Ovary (tissue), 9 donors: ENCODE results near the gene PTPRG. TPM values are rescaled to one million over a fixed set of nuclear protein-coding genes. Genes with fewer than 3 reads are reported as not detected.

Experiments
- DNase-seq, 5 donors: peaks; one replicate each; pipeline ENCODE4 v3.0.0-alpha.2; 2019 to 2020
- H3K27ac ChIP-seq, 2 donors: fragments of 200-600 bp; one replicate each; pipeline versions ENCODE4 v1.5.1 to v1.8.0; 2019 to 2022
- H3K27me3 ChIP-seq: fragments of 200-600 bp; one replicate; pipeline ENCODE4 v1.8.0; 2022
- H3K36me3 ChIP-seq: fragments of 200-600 bp; sonication (generic); one replicate; pipeline ENCODE4 v1.5.1; 2019
- H3K4me1 ChIP-seq: one replicate; pipeline ENCODE4 v1.8.1; 2013; ENCODE audit warnings: mild to moderate bottlenecking, moderate library complexity; ENCODE audit not compliant: insufficient read depth
- H3K4me3 ChIP-seq: fragments of 200-600 bp; sonication (generic); one replicate; pipeline ENCODE4 v1.5.1; 2017
- H3K9me3 ChIP-seq, 2 donors: fragments of 200-600 bp in 1 of 2; sonication (generic) in 1 of 2; one replicate each; pipeline versions ENCODE4 v1.5.1 to v1.8.1; 2013 to 2019; ENCODE audit warnings: mild to moderate bottlenecking in 1 of 2, moderate library complexity in 1 of 2
- CTCF ChIP-seq, 3 donors: fragments of 450-650 bp in 2 of 3; fragments of 200-600 bp in 1 of 3; IDR thresholded peaks; one replicate each; pipeline versions ENCODE4 v1.5.1 to v1.8.0; 2016 to 2022; ENCODE audit warnings: antibody characterized with exemption in 3 of 3, mild to moderate bottlenecking in 1 of 3
- EP300 ChIP-seq: sonication (generic); formaldehyde crosslinking; IDR thresholded peaks from one replicate; pipeline ENCODE4 v1.6.1; 2017; ENCODE audit warnings: antibody characterized with exemption
- POLR2A ChIP-seq: fragments of 450-650 bp; IDR thresholded peaks from one replicate; pipeline ENCODE4 v1.6.1; 2017; ENCODE audit warnings: antibody characterized with exemption, mild to moderate bottlenecking, moderate library complexity
- WGBS, 3 donors: extraction: QIAGEN DNeasy Blood & Tissue Kit in 1 of 3; methylation state at CpG; one replicate each; pipeline versions ENCODE4 v1.1.5 to v1.1.7; 2013 to 2017; 5-methylcytosine and 5-hydroxymethylcytosine counted together
- intact Hi-C, 4 donors: fragments of 100-400 bp; cut with DNase I; formaldehyde crosslinking; loops; one replicate each; pipeline versions ENCODE4 v1.11.0 to v1.15.1; 2022 to 2023
- polyA plus RNA-seq, 2 donors: library from polyadenylated mRNA; stranded (reverse); fragments of 200-250 nt in 1 of 2; fragments of 350-450 nt in 1 of 2; fragmentation: Illumina TruSeq in 1 of 2; extraction: RNeasy Lipid Tissue Mini Kit (QIAGEN cat#74804) in 1 of 2; gene quantifications; one replicate each; pipeline ENCODE4 v1.2.3, GENCODE V29; 2013 to 2014
- total RNA-seq, 7 donors: library from RNA; depleted of rRNA in 2 of 7; stranded (reverse); fragments of >200 nt in 2 of 7; fragmentation: NEBNext Ultra II Directional in 3 of 7; extraction: Animal tissue kit (Norgen Biotek cat#: 25700) in 3 of 7; gene quantifications; one replicate each; pipeline versions ENCODE4 v1.1.0 to v1.2.4, GENCODE V29; 2016 to 2023
- donor health status: DM: no; HTN: no; CAD: no; lungs with moderate emphysema.
- donor health status: DM: no; HTN: no; CAD: no.
- donor health status: Bipolar disorder and iron deficiency.
- donor health status: DM: yes; HTN: yes; CAD: no.
- donor health status: DM: no; HTN: no; CAD: no.
- donor health status: DM: yes; HTN: yes; CAD: no.

Gene PTPRG
- total and polyA plus RNA-seq, 9 donors = 18.2 to 87.9 (median 47.7) TPM

DNA sequence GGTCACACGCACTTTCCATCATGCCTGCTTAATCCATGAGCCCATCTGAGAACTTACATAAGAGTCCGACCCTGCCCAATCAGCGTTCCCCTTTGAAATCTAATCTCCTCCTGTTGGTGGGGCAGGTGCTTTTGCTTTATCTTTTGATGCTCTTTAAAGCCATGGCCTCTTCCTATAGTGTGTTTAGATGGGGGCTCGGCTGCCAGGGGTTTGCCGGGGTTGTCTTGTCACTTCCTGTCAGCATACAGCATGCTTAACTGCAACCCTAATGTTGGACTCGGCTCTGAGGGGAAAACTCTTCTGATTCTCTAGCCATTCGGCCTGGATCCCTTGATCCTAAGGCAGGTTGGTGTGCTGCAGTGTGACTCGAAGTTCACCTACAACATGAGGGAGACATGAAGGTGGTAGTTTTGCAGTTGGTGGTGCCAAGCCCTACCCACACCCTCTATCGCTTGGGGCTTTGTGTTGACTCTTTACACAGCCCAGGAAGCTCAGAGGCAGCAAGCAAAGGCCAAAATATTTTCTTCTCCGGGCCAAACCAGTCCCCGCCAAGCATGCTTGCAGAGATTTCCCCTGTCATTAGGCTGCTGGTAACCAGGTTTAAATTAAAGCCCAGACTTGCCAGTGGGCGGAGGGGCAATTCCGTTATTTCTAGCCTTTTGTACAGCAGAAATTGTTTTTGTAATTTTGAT lies 593.2 kb downstream of the PTPRG start:
- intact Hi-C loops = no loop called here
- Histone ChIP-seq H3K27ac (no peak overlapping the region), H3K27me3 (no peaks in the 10 kb centered on the region), H3K9me3 (no peaks in the 10 kb centered on the region), H3K4me1 (peaks cover 12% of the 10 kb centered on the region), H3K4me3 (no peak overlapping the region), H3K36me3 (no peaks in the 10 kb centered on the region)
- TF ChIP-seq CTCF (IDR thresholded peaks at IDR 0.05) (no peak), POLR2A (no peak), EP300 (no peak)
- WGBS, 3 donors = 85 to 93% (median 86%) methylated on average over 13 of the region's 13 CpGs
- DNase-seq = no peak

- no peaks in the 10 kb centered on the region for H3K27me3 ChIP-seq
- intact Hi-C loops = no loop called here
- H3K36me3 ChIP-seq = no peaks in the 10 kb centered on the region
- DNase-seq = peak in 1 of 5 donors; percentile 24
- WGBS, 3 donors = 25 to 36% (median 28%) methylated on average over 4 of the region's 4 CpGs
- H3K4me3 ChIP-seq = no peak overlapping the region
- TF ChIP-seq CTCF (IDR thresholded peaks at IDR 0.05) (no peak), POLR2A (no peak), EP300 (no peak)
- H3K9me3 ChIP-seq = no peaks in the 10 kb centered on the region
- peak overlapping the region in 1 of 2 donors; percentile 60 for H3K27ac ChIP-seq
- H3K4me1 ChIP-seq = peaks cover 25% of the 10 kb centered on the region
Measured at GRCh38 chr3:62159056-62159708, 597.8 kb downstream of the PTPRG start.

- H3K36me3 ChIP-seq = no peaks in the 10 kb centered on the region
- peaks cover 25% of the 10 kb centered on the region for H3K4me1 ChIP-seq
- TF ChIP-seq CTCF (IDR thresholded peaks at IDR 0.05) (no peak), POLR2A (no peak), EP300 (no peak)
- H3K27me3 ChIP-seq = no peaks in the 10 kb centered on the region
- WGBS, 3 donors = 2 to 3% (median 2%) methylated on average over 6 of the region's 6 CpGs
- peak overlapping the region in 1 of 2 donors; percentile 60 for H3K27ac ChIP-seq
- no peak overlapping the region for H3K4me3 ChIP-seq
- peak; percentile 54 to 84 (median 58) for DNase-seq
- H3K9me3 ChIP-seq = no peaks in the 10 kb centered on the region
- intact Hi-C loops = loop anchor here in 1 of 4 donors (2.0 kb wide), 1 partner anchor 27 kb away; no protein-coding TSS in a partner anchor
Measured at GRCh38 chr3:62159709-62160092, 598.3 kb downstream of the PTPRG start.

GRCh38 chr3:62161371-62161770 lies 600.0 kb downstream of the PTPRG start:
- 4 to 11% (median 9%) methylated on average over 4 of the region's 4 CpGs for WGBS, 3 donors
- intact Hi-C loops = loop anchor here in 1 of 4 donors (2.0 kb wide), 1 partner anchor 29 kb away; no protein-coding TSS in a partner anchor

More at GRCh38 chr3:62161371-62161770, 600.0 kb downstream of the PTPRG start:
- Histone ChIP-seq H3K4me1 (peaks cover 25% of the 10 kb centered on the region), H3K27ac (no peak overlapping the region), H3K4me3 (no peak overlapping the region), H3K9me3 (no peaks in the 10 kb centered on the region), H3K36me3 (no peaks in the 10 kb centered on the region), H3K27me3 (no peaks in the 10 kb centered on the region)
- peak in 2 of 5 donors; percentile 35 to 50 for DNase-seq
- TF ChIP-seq EP300 = no peak
- TF ChIP-seq CTCF (IDR thresholded peaks at IDR 0.05) = peak in 1 of 3 donors; percentile 8
